Activated naive CD8-positive, alpha-beta T cell (primary cell): ENCODE data around the gene PRKAB2.
"Not testable (repeated sequence)": the region's sequence is repeated elsewhere in the genome, so short reads cannot be mapped to it uniquely, and the experiment has no call there.

Source experiments
- H3K27ac Mint-ChIP-seq: one replicate; pipeline ENCODE4 v1.8.0; 2021; ENCODE audit warnings: mixed read lengths
- H3K27me3 Mint-ChIP-seq: one replicate; pipeline ENCODE4 v1.8.0; 2021; ENCODE audit warnings: mixed read lengths
- H3K36me3 Mint-ChIP-seq: one replicate; pipeline ENCODE4 v1.8.0; 2021; ENCODE audit warnings: mixed read lengths
- H3K4me1 Mint-ChIP-seq: one replicate; pipeline ENCODE4 v1.8.0; 2021; ENCODE audit warnings: low read depth, mixed read lengths
- H3K4me3 Mint-ChIP-seq: one replicate; pipeline ENCODE4 v1.8.0; 2021; ENCODE audit warnings: mild to moderate bottlenecking, mixed read lengths
- H3K9me3 Mint-ChIP-seq: one replicate; pipeline ENCODE4 v1.8.0; 2021; ENCODE audit warnings: low read depth, mixed read lengths

Gene PRKAB2

GRCh38 chr1:147156642-147157041 lies 15.6 kb downstream of the PRKAB2 start:
- peaks cover 19% of the 10 kb centered on the region for H3K36me3 Mint-ChIP-seq
- H3K9me3 Mint-ChIP-seq = no peaks in the 10 kb centered on the region
- H3K4me3 Mint-ChIP-seq = no peak overlapping the region
- no peaks in the 10 kb centered on the region for H3K27me3 Mint-ChIP-seq
- no peaks in the 10 kb centered on the region for H3K4me1 Mint-ChIP-seq
- H3K27ac Mint-ChIP-seq = no peak overlapping the region

- Mint-ChIP-seq H3K9me3 (no peaks in the 10 kb centered on the region), H3K36me3 (peaks cover 13% of the 10 kb centered on the region), H3K4me3 (no peak overlapping the region), H3K27me3 (no peaks in the 10 kb centered on the region), H3K4me1 (no peaks in the 10 kb centered on the region), H3K27ac (no peak overlapping the region)
Measured at GRCh38 chr1:147152772-147153171, 19.5 kb downstream of the PRKAB2 start.

DNA sequence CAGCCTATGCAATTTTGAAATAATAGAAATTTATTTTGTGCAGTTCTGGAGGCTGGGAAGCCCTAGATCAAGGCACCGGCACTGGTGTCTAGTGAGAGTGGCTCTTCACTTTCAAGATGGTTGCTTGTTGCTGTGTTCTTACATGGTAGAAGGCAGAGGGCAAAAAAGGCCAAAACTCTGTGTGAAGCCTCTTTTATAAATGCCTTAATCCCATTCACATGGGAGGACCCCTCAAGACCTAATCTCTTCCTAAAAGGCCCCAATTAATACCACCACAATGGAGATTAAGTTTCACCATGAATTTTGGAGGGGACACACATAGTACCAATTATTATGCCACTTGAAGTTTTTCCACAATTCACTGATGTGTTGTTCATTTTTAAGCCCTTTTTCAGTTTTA lies 21.0 kb downstream of the PRKAB2 start:
- Mint-ChIP-seq H3K4me1 (no peaks in the 10 kb centered on the region), H3K27ac (no peak overlapping the region), H3K9me3 (no peaks in the 10 kb centered on the region), H3K4me3 (no peak overlapping the region), H3K36me3 (peaks cover 6% of the 10 kb centered on the region), H3K27me3 (peaks cover 4% of the 10 kb centered on the region)

DNA sequence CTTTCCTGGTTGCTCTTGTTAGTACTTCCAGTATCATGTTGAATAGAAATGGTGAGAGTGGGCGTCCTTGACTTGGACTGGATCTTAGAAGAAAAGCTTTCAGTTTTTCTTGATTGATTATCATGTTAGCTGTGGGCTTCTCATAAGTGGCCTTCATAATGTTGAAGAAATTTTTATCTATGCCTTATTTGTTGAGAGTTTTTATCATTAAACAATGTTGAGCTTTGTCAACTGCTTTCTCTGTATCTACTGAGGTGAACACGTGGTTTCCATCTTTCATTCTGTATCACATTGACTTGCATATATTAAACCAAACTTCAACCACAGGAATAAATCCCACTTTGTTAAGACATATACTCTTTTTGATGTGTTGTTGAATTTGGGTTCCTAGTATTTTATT lies 29.4 kb downstream of the PRKAB2 start:
- Mint-ChIP-seq H3K36me3 (peaks cover 2% of the 10 kb centered on the region), H3K27ac (no peak overlapping the region), H3K27me3 (peaks cover 30% of the 10 kb centered on the region), H3K4me3 (no peak overlapping the region), H3K9me3 (no peaks in the 10 kb centered on the region), H3K4me1 (no peaks in the 10 kb centered on the region)

DNA sequence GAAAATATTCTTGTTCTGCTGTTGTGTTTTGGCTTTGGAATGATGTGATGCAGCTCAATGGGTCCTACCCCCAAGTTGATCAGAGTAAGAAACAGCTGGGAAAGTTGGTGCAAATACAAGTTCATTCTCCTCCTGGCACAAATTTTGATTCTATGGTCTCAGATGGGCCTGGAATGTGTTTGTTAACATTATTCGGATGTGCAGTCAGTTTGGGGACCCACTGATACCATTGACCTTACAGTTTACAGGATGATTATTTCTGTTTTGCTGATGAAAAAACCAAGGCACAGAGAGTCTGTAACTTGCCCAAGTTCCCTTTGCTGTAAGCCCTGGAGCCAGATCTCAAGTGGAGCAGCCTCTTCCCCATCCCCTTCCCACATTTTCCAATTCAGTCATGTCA lies 41.5 kb downstream of the PRKAB2 start:
- H3K4me1 Mint-ChIP-seq, H3K36me3 Mint-ChIP-seq, H3K27ac Mint-ChIP-seq, H3K9me3 Mint-ChIP-seq, H3K4me3 Mint-ChIP-seq: not testable (repeated sequence)
- peaks cover 11% of the 10 kb centered on the region for H3K27me3 Mint-ChIP-seq

GRCh38 chr1:147129116-147129873 lies 43.0 kb downstream of the PRKAB2 start:
- Mint-ChIP-seq H3K27ac (no peak overlapping the region), H3K4me3 (no peak overlapping the region), H3K27me3 (peaks cover 13% of the 10 kb centered on the region), H3K9me3 (no peaks in the 10 kb centered on the region), H3K36me3 (peaks cover 2% of the 10 kb centered on the region), H3K4me1 (no peaks in the 10 kb centered on the region)

- no peaks in the 10 kb centered on the region for H3K4me1 Mint-ChIP-seq
- peaks cover 2% of the 10 kb centered on the region for H3K36me3 Mint-ChIP-seq
- H3K4me3 Mint-ChIP-seq = no peak overlapping the region
- no peaks in the 10 kb centered on the region for H3K9me3 Mint-ChIP-seq
- H3K27ac Mint-ChIP-seq = no peak overlapping the region
- peaks cover 14% of the 10 kb centered on the region for H3K27me3 Mint-ChIP-seq
Measured at GRCh38 chr1:147124266-147124665, 48.0 kb downstream of the PRKAB2 start.

GRCh38 chr1:147117109-147117508 lies 55.2 kb downstream of the PRKAB2 start:
- Mint-ChIP-seq H3K27me3 (peaks cover 16% of the 10 kb centered on the region), H3K36me3 (peaks cover 2% of the 10 kb centered on the region), H3K4me3 (no peak overlapping the region), H3K27ac (no peak overlapping the region), H3K4me1 (no peaks in the 10 kb centered on the region), H3K9me3 (no peaks in the 10 kb centered on the region)

DNA sequence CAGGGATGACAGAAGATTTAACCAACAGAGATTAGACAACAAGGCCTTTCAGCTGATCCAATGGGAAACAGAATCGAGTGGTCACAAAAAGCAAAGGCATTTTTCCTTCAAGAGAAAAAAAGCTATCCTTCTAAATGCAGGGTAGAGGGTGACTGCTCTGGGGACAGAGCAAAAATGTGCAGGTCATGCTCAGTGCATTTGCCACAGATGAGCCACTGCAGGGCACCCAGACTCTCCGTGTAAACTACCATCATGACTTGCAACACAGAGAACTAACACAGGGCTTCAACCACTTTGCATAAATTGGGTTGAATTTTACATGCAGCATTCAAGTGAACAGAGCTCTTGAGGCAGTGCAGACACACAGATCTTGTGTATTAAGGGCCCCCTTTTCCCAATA lies 56.8 kb downstream of the PRKAB2 start:
- H3K27me3 Mint-ChIP-seq = peaks cover 20% of the 10 kb centered on the region
- H3K4me3 Mint-ChIP-seq = no peak overlapping the region
- no peaks in the 10 kb centered on the region for H3K9me3 Mint-ChIP-seq
- H3K27ac Mint-ChIP-seq = no peak overlapping the region
- no peaks in the 10 kb centered on the region for H3K4me1 Mint-ChIP-seq
- peaks cover 2% of the 10 kb centered on the region for H3K36me3 Mint-ChIP-seq

- H3K27ac Mint-ChIP-seq, H3K9me3 Mint-ChIP-seq, H3K4me1 Mint-ChIP-seq, H3K4me3 Mint-ChIP-seq, H3K36me3 Mint-ChIP-seq: not testable (repeated sequence)
- peaks cover 20% of the 10 kb centered on the region for H3K27me3 Mint-ChIP-seq
Measured at GRCh38 chr1:147115079-147115478, 57.2 kb downstream of the PRKAB2 start.

- H3K9me3 Mint-ChIP-seq, H3K27ac Mint-ChIP-seq, H3K36me3 Mint-ChIP-seq, H3K4me1 Mint-ChIP-seq, H3K4me3 Mint-ChIP-seq: not testable (repeated sequence)
- H3K27me3 Mint-ChIP-seq = peaks cover 14% of the 10 kb centered on the region
Measured at GRCh38 chr1:147114353-147114752, 57.9 kb downstream of the PRKAB2 start.

GRCh38 chr1:147111381-147112130 lies 60.7 kb downstream of the PRKAB2 start:
- Mint-ChIP-seq H3K4me1 (no peaks in the 10 kb centered on the region), H3K4me3 (no peak overlapping the region), H3K27ac (no peak overlapping the region), H3K9me3 (no peaks in the 10 kb centered on the region), H3K27me3 (peaks cover 11% of the 10 kb centered on the region), H3K36me3 (peaks cover 3% of the 10 kb centered on the region)

- no peak overlapping the region for H3K4me3 Mint-ChIP-seq
- no peak overlapping the region for H3K27ac Mint-ChIP-seq
- peaks cover 3% of the 10 kb centered on the region for H3K36me3 Mint-ChIP-seq
- no peaks in the 10 kb centered on the region for H3K4me1 Mint-ChIP-seq
- H3K9me3 Mint-ChIP-seq = no peaks in the 10 kb centered on the region
- peaks cover 11% of the 10 kb centered on the region for H3K27me3 Mint-ChIP-seq
Measured at GRCh38 chr1:147110872-147111271, 61.4 kb downstream of the PRKAB2 start.

GRCh38 chr1:147110434-147110833 lies 61.8 kb downstream of the PRKAB2 start:
- H3K36me3 Mint-ChIP-seq = peaks cover 3% of the 10 kb centered on the region
- no peaks in the 10 kb centered on the region for H3K4me1 Mint-ChIP-seq
- H3K9me3 Mint-ChIP-seq = no peaks in the 10 kb centered on the region
- no peak overlapping the region for H3K27ac Mint-ChIP-seq
- peaks cover 11% of the 10 kb centered on the region for H3K27me3 Mint-ChIP-seq
- H3K4me3 Mint-ChIP-seq = no peak overlapping the region

- H3K27ac Mint-ChIP-seq = no peak overlapping the region
- no peak overlapping the region for H3K4me3 Mint-ChIP-seq
- H3K27me3 Mint-ChIP-seq = peaks cover 11% of the 10 kb centered on the region
- H3K9me3 Mint-ChIP-seq = no peaks in the 10 kb centered on the region
- no peaks in the 10 kb centered on the region for H3K4me1 Mint-ChIP-seq
- H3K36me3 Mint-ChIP-seq = peaks cover 3% of the 10 kb centered on the region
Measured at GRCh38 chr1:147109762-147110161, 62.5 kb downstream of the PRKAB2 start.

GRCh38 chr1:147109041-147109440 lies 63.2 kb downstream of the PRKAB2 start:
- Mint-ChIP-seq H3K9me3 (no peaks in the 10 kb centered on the region), H3K27me3 (peaks cover 11% of the 10 kb centered on the region), H3K36me3 (peaks cover 3% of the 10 kb centered on the region), H3K4me3 (no peak overlapping the region), H3K27ac (no peak overlapping the region), H3K4me1 (no peaks in the 10 kb centered on the region)
